HG03354 (cell line): ENCODE data around the gene ATP9A.

Experiments
- ATAC-seq: cut with Tn5 transposase; IDR thresholded peaks from one replicate; pipeline ENCODE4 v1.9.1; 2021; ENCODE audit warnings: mild to moderate bottlenecking; ENCODE audit not compliant: unreplicated experiment, poor library complexity, severe bottlenecking

The ATP9A gene

DNA sequence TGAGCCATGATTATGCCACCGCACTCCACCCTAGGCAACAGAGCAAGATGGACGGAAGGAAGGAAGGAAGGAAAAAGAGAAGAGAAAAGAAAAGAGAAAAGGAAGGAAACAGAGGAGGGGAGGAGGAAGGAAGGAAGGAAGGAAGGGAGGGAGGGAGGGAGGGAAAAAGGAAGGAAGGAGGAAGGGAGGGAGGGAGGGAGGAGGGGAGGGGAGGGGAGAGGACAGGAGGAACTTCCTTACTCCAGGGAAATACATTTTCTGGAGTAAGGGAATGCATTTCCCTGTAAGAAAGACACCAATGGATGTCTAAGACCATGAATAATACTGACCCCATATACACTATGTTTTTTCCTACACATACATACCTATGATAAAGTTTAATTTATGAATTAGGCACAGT is 132.5 kb downstream of the ATP9A start:
- ATAC-seq = no peak

- ATAC-seq = no peak
Measured at GRCh38 chr20:51634877-51635276, 133.3 kb downstream of the ATP9A start.

- no peak for ATAC-seq
Measured at GRCh38 chr20:51634257-51634656, 133.9 kb downstream of the ATP9A start.

GRCh38 chr20:51633430-51633829 is 134.8 kb downstream of the ATP9A start:
- ATAC-seq = no peak

- ATAC-seq = no peak
Measured at GRCh38 chr20:51631953-51632352, 136.2 kb downstream of the ATP9A start.

DNA sequence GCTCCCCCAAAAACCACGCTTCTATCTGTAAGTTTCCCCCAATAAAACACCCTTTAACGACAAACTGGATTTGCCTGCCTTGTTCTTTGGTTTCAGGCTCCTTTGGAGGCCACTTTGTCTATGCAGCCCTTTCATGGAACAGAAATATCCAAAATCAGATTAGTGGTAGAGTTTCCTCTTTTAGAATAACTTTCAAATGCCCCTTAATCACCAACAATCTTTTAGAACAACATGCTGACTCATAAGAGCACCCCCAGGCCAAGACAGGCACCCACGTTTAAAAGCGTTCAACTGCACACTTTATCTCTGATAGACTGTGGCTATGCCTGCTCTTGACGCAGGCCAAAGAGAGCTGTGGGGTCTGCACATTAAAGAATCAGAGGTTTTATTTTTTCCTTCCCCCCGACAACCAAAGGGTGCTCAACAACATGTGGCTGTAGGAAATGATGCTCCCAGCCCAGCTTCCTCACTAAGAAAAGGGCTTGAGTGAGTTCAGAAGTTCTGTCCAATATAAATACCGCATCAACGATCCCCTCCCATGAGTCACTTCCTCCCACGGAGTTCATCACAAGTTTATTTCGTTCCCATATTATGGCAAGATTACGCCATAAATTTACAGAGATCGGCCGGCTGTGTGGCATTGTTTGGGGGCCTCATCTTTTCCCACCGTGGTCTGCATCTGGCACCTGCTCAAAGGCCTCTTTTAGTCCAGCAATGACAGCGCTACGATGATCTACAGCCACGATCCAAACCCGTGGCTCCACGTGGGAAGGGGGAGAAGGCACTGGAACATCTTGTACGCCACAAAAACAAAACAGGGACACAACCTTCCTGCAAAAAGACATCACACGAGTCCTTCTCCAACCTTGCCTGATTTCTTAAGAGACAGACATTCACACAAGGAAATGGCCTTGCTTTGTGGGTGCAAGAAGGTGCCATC is 136.9 kb downstream of the ATP9A start:
- no peak for ATAC-seq

- no peak for ATAC-seq
Measured at GRCh38 chr20:51629399-51630058, 138.7 kb downstream of the ATP9A start.

- no peak for ATAC-seq
Measured at GRCh38 chr20:51628533-51629398, 139.4 kb downstream of the ATP9A start.

GRCh38 chr20:51627586-51627985 is 140.6 kb downstream of the ATP9A start:
- ATAC-seq = no peak

DNA sequence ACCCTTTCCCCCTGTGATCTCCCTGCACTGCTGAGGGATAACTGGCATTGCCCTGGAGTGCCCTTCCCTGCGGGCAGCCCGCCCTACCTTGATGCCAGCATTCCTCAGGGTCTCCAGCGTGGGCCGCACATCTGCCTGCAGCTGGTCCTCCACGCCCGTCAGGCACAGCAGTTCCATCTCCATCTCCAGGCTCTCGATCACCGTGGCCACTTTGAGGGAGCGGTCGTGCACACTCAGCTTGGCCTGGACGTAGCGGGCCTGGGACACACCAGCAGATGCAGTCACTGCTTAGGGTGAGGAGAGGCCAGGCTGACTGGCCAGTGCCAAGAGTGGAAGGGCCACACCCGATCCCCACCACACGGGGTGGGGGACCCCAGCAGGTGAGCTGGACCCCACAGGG is 143.1 kb downstream of the ATP9A start:
- ATAC-seq = no peak

DNA sequence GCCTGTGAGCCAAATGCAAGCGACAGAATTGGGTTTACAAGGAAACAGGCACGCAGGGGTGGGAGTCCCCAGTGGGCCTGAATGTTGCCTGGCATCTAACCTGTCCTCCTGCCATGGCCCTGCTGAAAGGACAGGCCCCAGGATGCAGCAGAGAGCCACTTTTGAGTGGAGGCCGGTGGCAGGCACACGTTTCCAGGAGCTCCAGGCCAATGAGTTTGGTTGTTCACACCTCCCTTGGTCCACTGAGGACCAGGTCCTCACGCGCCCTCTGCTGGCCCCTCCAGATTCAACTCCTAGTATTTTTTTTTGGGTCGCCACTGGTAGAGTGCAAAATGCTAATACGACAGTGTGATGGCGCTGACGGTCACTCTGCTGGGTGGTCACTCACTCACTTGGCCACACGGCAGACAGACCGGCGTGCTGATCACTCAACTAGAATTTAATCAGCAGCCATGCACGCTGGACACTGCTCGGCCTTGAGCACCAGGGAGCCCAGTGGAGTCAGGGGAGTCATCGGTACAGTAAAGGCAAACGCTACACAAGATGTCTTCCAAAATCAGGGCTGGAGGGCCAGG is 143.9 kb downstream of the ATP9A start:
- ATAC-seq = peak; percentile 60

GRCh38 chr20:51623255-51623654 is 144.9 kb downstream of the ATP9A start:
- no peak for ATAC-seq

DNA sequence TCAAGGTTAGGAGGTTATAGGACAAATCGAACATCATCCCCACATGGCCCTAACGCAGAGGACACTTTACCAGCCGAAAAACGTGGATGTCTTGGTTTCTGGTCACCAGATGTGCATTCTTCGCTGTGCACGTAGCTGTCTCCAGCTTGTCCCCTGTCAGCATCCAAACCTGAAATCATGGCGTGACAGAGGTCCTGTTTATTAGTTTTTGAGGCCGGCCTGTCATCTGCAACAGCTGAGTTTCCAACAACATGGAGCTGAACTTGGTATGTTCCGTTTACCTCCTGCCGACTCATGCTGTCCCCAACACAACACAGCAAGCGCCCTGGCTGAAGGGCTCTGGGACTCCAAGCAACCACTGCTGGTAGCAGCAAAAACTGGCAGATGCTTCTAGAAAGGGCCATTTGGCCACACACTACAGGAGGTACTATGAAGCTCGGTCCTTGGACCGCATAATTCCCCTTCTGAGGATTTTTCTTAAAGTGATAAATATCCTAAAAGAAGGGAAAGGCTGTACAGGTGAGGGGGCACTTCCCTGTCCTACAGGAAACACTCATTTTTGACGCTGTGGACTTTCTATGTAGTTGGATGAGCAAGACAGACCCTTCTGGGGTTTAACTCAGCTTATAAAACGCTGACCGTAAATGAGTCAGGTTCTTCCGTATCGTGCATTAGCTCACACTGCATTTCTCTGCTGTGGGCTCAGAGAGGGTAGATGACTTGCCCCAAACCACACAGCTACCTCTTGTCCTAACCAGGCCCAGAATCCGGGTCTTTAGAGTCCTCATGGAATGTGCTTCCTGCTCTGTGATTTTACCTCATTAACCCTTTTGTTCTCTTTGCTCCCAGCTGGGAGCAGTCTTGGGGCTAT is 146.0 kb downstream of the ATP9A start:
- no peak for ATAC-seq

DNA sequence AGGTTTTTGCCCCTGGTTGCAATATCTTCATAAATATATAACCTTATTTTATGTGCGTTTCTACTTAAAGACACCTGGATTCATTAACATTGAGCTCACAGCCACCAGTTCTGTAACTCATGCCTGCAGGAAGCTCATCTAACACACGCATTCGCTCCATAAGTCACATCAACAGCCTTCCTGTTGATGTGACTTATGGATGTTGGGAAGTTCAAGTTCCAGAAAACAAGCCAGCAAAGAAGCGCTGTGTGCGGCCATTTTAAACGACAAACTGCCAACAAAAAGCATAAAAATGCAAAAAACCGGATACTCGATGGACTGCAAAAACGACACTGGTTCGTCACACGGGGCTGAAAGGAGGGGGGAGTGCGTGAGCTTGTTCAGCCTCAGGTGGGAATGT is 147.8 kb downstream of the ATP9A start:
- ATAC-seq = no peak

DNA sequence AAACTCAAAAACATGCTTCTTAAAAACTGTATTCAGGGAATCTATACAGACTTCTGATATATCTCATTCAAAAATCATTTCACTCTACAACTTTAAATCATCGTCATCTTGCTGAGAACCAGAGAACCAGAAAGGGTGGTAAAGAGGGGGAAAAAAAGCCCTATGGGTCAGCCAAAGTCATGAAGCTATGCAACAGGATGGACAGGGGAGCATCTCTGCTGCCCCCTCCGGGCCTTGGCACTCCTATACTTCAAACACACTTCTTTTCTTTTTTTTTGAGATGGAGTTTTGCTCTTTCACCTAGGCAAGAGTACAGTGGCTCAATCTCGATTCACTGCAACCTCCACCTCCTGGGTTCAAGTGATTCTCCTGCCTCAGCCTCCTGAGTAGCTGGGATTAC is 152.1 kb downstream of the ATP9A start:
- ATAC-seq = no peak

GRCh38 chr20:51614687-51615086 is 153.5 kb downstream of the ATP9A start:
- ATAC-seq = no peak

DNA sequence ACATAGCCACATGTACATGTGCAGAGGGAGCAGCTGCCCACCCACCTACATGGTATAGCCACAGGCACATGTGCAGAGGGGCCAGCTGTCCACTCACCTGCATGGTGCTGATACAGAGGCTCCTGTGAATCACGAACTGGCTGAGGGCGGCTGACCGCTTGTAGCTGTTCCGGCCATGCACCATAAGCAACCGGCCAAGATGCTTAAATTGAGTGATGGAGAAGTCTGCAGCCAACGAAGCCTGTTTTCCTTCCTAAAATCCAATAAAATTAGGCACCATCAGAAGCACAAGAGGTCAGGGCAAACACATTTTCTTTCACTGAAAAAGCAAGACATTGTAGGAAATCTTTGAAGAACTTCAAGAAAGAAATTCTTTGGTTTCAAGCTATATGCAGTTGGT is 154.6 kb downstream of the ATP9A start:
- no peak for ATAC-seq

- no peak for ATAC-seq
Measured at GRCh38 chr20:51612896-51613295, 155.3 kb downstream of the ATP9A start.

DNA sequence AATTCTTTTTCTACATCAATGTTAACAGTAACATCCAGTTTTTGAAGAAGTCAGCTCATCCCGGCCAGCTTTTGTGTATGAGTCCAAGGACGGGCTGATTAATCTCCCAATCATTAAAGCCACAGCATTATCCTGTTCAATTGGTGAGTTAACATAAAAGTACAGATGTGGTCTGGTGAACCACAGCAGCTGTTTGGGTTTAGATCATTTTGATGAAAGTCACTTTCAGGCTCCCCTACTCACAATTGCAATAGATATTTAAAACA is 156.6 kb downstream of the ATP9A start:
- no peak for ATAC-seq
